A673 (cell line): ENCODE results near the gene BCL2. TPM values are rescaled to one million over a fixed set of nuclear protein-coding genes. Genes with fewer than 3 reads are reported as not detected.

Experiments used
- BruUV-seq: library from RNA; stranded (reverse); fragments of 400-500 nt; replicated peaks from 2 replicates; lab custom pipeline; 2021; lab: Mats Ljungman, UMichigan
- CTCF ChIA-PET: fragments of 300-600 bp; sonication (Branson Sonifier 250); formaldehyde crosslinking; loops from one replicate; lab custom pipeline; 2022; ENCODE audit warnings: antibody characterized with exemption; lab: Charles Lee
- POLR2A ChIA-PET: fragments of 300-600 bp; sonication (Branson Sonifier 250); formaldehyde crosslinking; loops from one replicate; lab custom pipeline; 2022; ENCODE audit warnings: antibody characterized with exemption; ENCODE audit not compliant: low non-redundant PET; lab: Charles Lee
- DNase-seq: peaks from one replicate; pipeline ENCODE4 v3.0.0-alpha.2; 2015; ENCODE audit warnings: low spot score
- H3K27ac ChIP-seq: fragments of 200-600 bp; sonication (generic); 2 replicates; pipeline ENCODE4 v1.5.1; 2016; ENCODE audit warnings: mixed run types, low read depth, mild to moderate bottlenecking, mixed read lengths, antibody characterized with exemption, low read length; ENCODE audit not compliant: poor library complexity, severe bottlenecking
- H3K27me3 ChIP-seq: fragments of 200-600 bp; sonication (generic); replicated peaks from 2 replicates; pipeline ENCODE4 v1.6.1; 2017; ENCODE audit warnings: mixed run types, low read depth, mild to moderate bottlenecking, mixed read lengths, antibody characterized with exemption, low read length; ENCODE audit not compliant: insufficient read depth, poor library complexity
- H3K36me3 ChIP-seq: fragments of 200-600 bp; sonication (generic); 2 replicates; pipeline ENCODE4 v1.6.1; 2016; ENCODE audit warnings: mixed run types, mild to moderate bottlenecking, mixed read lengths, antibody characterized with exemption, low read length; ENCODE audit not compliant: insufficient read depth, poor library complexity, severe bottlenecking
- H3K4me1 ChIP-seq: fragments of 200-600 bp; sonication (generic); 2 replicates; pipeline ENCODE4 v1.6.1; 2017; ENCODE audit warnings: mixed run types, mild to moderate bottlenecking, mixed read lengths, antibody characterized with exemption, low read length; ENCODE audit not compliant: insufficient read depth, poor library complexity, severe bottlenecking
- H3K4me3 ChIP-seq: fragments of 200-600 bp; sonication (generic); 2 replicates; pipeline ENCODE4 v1.5.1; 2016; ENCODE audit warnings: low read depth, mixed run types, mild to moderate bottlenecking, mixed read lengths, low read length; ENCODE audit not compliant: poor library complexity, severe bottlenecking
- H3K9me3 ChIP-seq: fragments of 200-600 bp; sonication (generic); 2 replicates; pipeline ENCODE4 v1.6.1; 2016; ENCODE audit warnings: mixed run types, low read depth, mild to moderate bottlenecking, mixed read lengths, antibody characterized with exemption, low read length; ENCODE audit not compliant: poor library complexity, severe bottlenecking
- CTCF ChIP-seq: fragments of 300-800, 200-600 bp; sonication (generic); conservative IDR thresholded peaks from 2 replicates; pipeline ENCODE4 v1.5.1; 2017; ENCODE audit warnings: low read depth, mild to moderate bottlenecking, antibody characterized with exemption, low read length, moderate library complexity, mixed read lengths
- EZH2 ChIP-seq: fragments of 200-600 bp; sonication (generic); IDR thresholded peaks from 2 replicates; pipeline ENCODE4 v1.6.1; 2017; ENCODE audit warnings: borderline replicate concordance, low read depth, mild to moderate bottlenecking, mixed read lengths, antibody characterized with exemption, low read length; ENCODE audit not compliant: poor library complexity, severe bottlenecking
- intact Hi-C: fragments of 100-400 bp; cut with micrococcal nuclease; formaldehyde crosslinking; loops from one replicate; pipeline ENCODE4 v1.10.0; 2022; ENCODE audit not compliant: unreplicated experiment
- total RNA-seq: library from RNA; stranded (reverse); gene quantifications from 2 replicates; pipeline ENCODE4 v1.2.3, GENCODE V29; 2021

BCL2 gene
- total RNA-seq, 1 experiment from 2014 or later, result 24.9 TPM

DNA sequence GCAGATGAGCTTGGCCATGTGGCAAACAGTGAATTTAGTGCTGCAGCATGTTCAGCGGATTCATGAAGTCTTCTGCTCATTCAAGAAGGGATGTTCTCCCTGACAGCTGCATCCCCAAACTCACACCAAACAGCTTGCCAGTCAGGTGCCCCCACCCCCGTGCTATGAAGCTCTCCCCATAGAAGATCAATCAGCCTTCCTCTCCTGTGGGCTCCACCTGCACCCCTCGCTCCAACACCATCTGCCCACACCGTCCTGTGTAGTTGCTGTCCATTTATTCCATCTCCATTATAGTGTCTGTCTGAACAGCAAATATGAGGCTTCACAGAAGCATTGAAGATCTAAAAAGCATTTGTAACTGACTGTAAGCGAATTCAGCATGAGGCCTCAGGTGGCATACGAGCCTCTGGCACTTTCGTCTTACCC is 218.9 kb downstream of the BCL2 start:
- no peak overlapping the region for H3K4me3 ChIP-seq
- TF ChIP-seq CTCF (no peak), EZH2 (no peak)
- no TSS peak for BruUV-seq
- no peak for DNase-seq
- no peaks in the 10 kb centered on the region for H3K36me3 ChIP-seq
- POLR2A ChIA-PET, result no interaction called here
- no peaks in the 10 kb centered on the region for H3K27me3 ChIP-seq
- CTCF ChIA-PET, result no interaction called here
- intact Hi-C loops, result no loop called here
- H3K4me1 ChIP-seq, result peaks cover 14% of the 10 kb centered on the region
- no peaks in the 10 kb centered on the region for H3K9me3 ChIP-seq
- H3K27ac ChIP-seq, result no peak overlapping the region

- POLR2A ChIA-PET, result no interaction called here
- no TSS peak for BruUV-seq
- CTCF ChIA-PET, result no interaction called here
Observed at GRCh38 chr18:63099848-63100629, 219.5 kb downstream of the BCL2 start.

GRCh38 chr18:63099091-63099840 is 220.3 kb downstream of the BCL2 start:
- no peak for TF ChIP-seq CTCF
- POLR2A ChIA-PET, result no interaction called here
- Histone ChIP-seq H3K27me3 (no peaks in the 10 kb centered on the region), H3K27ac (no peak overlapping the region), H3K4me3 (no peak overlapping the region), H3K36me3 (no peaks in the 10 kb centered on the region), H3K9me3 (no peaks in the 10 kb centered on the region), H3K4me1 (peaks cover 14% of the 10 kb centered on the region)
- no peak for DNase-seq
- CTCF ChIA-PET, result no interaction called here
- BruUV-seq, result no TSS peak
- intact Hi-C loops, result no loop called here

More at GRCh38 chr18:63099848-63100629, 219.5 kb downstream of the BCL2 start:
- Histone ChIP-seq H3K4me1 (peaks cover 14% of the 10 kb centered on the region), H3K36me3 (no peaks in the 10 kb centered on the region), H3K4me3 (no peak overlapping the region), H3K9me3 (no peaks in the 10 kb centered on the region), H3K27ac (no peak overlapping the region), H3K27me3 (no peaks in the 10 kb centered on the region)
- intact Hi-C loops, result no loop called here
- no peak for TF ChIP-seq CTCF
- TF ChIP-seq EZH2, result no peak
- no peak for DNase-seq
